WTC11 (cell line): ENCODE data around the gene IL1RAPL2. TPM values are rescaled to one million over a fixed set of nuclear protein-coding genes. Genes with fewer than 3 reads are reported as not detected.

Experiments used
- ATAC-seq: fragments of 200-7000 bp; cut with Tn5 transposase; 2 replicates; pipeline ENCODE4 v1.10.0; 2021; ENCODE audit warnings: mild to moderate bottlenecking, moderate library complexity
- CTCF ChIA-PET: fragments of 300-600 bp; sonication (Branson Sonifier 250); formaldehyde crosslinking; loops from one replicate; lab custom pipeline; 2021; ENCODE audit warnings: antibody characterized with exemption; lab: Charles Lee
- POLR2A ChIA-PET: fragments of 350-600 bp; sonication (Branson Sonifier 250); formaldehyde crosslinking; loops from one replicate; lab custom pipeline; 2021; ENCODE audit warnings: antibody characterized with exemption; lab: Charles Lee
- DNase-seq: peaks from one replicate; pipeline ENCODE4 v3.0.0; 2021; ENCODE audit warnings: low spot score
- H3K27ac Mint-ChIP-seq: 2 replicates; pipeline ENCODE4 v1.8.0; 2021; ENCODE audit warnings: mixed read lengths
- H3K27me3 Mint-ChIP-seq: 2 replicates; pipeline ENCODE4 v1.8.0; 2021; ENCODE audit warnings: low read depth, mild to moderate bottlenecking, moderate library complexity, mixed read lengths
- H3K36me3 Mint-ChIP-seq: 2 replicates; pipeline ENCODE4 v1.8.0; 2021; ENCODE audit warnings: mixed read lengths
- H3K4me1 Mint-ChIP-seq: 2 replicates; pipeline ENCODE4 v1.8.0; 2022; ENCODE audit warnings: mixed read lengths
- H3K4me3 Mint-ChIP-seq: 2 replicates; pipeline ENCODE4 v1.8.0; 2021; ENCODE audit warnings: mild to moderate bottlenecking, moderate library complexity, mixed read lengths
- H3K9me3 Mint-ChIP-seq: 2 replicates; pipeline ENCODE4 v1.8.0; 2021; ENCODE audit warnings: mixed read lengths
- ELF4 ChIP-seq: sonication (generic); formaldehyde crosslinking; IDR thresholded peaks from 2 replicates; pipeline ENCODE4 v1.8.1; 2022; ENCODE audit warnings: low read depth, mild to moderate bottlenecking, moderate library complexity, missing genetic modification reagents
- FOXK1 ChIP-seq: sonication (generic); formaldehyde crosslinking; IDR thresholded peaks from 2 replicates; pipeline ENCODE4 v1.8.0; 2022; ENCODE audit warnings: mild to moderate bottlenecking, moderate library complexity, missing genetic modification reagents
- KAT7 ChIP-seq: sonication (generic); formaldehyde crosslinking; IDR thresholded peaks from 2 replicates; pipeline ENCODE4 v1.8.1; 2023; ENCODE audit warnings: missing genetic modification reagents, mild to moderate bottlenecking, borderline replicate concordance
- MYBL2 ChIP-seq: sonication (generic); formaldehyde crosslinking; IDR thresholded peaks from 2 replicates; pipeline ENCODE4 v1.8.1; 2023; ENCODE audit warnings: mild to moderate bottlenecking, moderate library complexity, missing genetic modification reagents
- NFYB ChIP-seq: sonication (generic); formaldehyde crosslinking; conservative IDR thresholded peaks from 2 replicates; pipeline ENCODE4 v1.8.0; 2022; ENCODE audit warnings: low read depth, missing genetic modification reagents
- PRRX2 ChIP-seq: fragments of 250-450 bp; sonication (Bioruptor Pico); IDR thresholded peaks from 2 replicates; pipeline ENCODE4 v1.8.0; 2021; ENCODE audit warnings: mild to moderate bottlenecking
- RELA ChIP-seq: sonication (generic); formaldehyde crosslinking; IDR thresholded peaks from 2 replicates; pipeline ENCODE4 v1.8.1; 2022; ENCODE audit warnings: missing genetic modification reagents, mild to moderate bottlenecking, borderline replicate concordance
- RORB ChIP-seq: fragments of 250-450 bp; sonication (Bioruptor Pico); IDR thresholded peaks from 2 replicates; pipeline ENCODE4 v1.9.0; 2021; ENCODE audit warnings: mild to moderate bottlenecking
- SOX15 ChIP-seq: fragments of 250-450 bp; sonication (Bioruptor Pico); IDR thresholded peaks from 2 replicates; pipeline ENCODE4 v1.9.0; 2021; ENCODE audit warnings: mild to moderate bottlenecking
- ZNF219 ChIP-seq: sonication (generic); formaldehyde crosslinking; IDR thresholded peaks from 2 replicates; pipeline ENCODE4 v1.8.0; 2023; ENCODE audit warnings: missing genetic modification reagents, mild to moderate bottlenecking, borderline replicate concordance
- ZNF671 ChIP-seq: fragments of 250-450 bp; sonication (Bioruptor Pico); IDR thresholded peaks from 2 replicates; pipeline ENCODE4 v1.8.0; 2021; ENCODE audit warnings: mild to moderate bottlenecking
- total RNA-seq: library from RNA; stranded (reverse); gene quantifications from 3 replicates; pipeline ENCODE4 v1.2.3, GENCODE V29; 2021
- TF ChIP-seq, protein P1 (sequence below): fragments of 250-450 bp; sonication (Bioruptor Pico); IDR thresholded peaks from 2 replicates; pipeline ENCODE4 v1.9.0; 2021; ENCODE audit warnings: mild to moderate bottlenecking, borderline replicate concordance
- TF ChIP-seq, protein P2 (sequence below): sonication (generic); formaldehyde crosslinking; IDR thresholded peaks from 2 replicates; pipeline ENCODE4 v1.8.0; 2022; ENCODE audit warnings: mild to moderate bottlenecking, missing genetic modification reagents
- TF ChIP-seq, protein P3 (sequence below): fragments of 250-450 bp; sonication (Bioruptor Pico); IDR thresholded peaks from 2 replicates; pipeline ENCODE4 v1.9.0; 2021; ENCODE audit warnings: mild to moderate bottlenecking
- TF ChIP-seq, protein P4 (sequence below): fragments of 250-450 bp; sonication (Bioruptor Pico); IDR thresholded peaks from 2 replicates; pipeline ENCODE4 v1.9.0; 2021; ENCODE audit warnings: mild to moderate bottlenecking
- TF ChIP-seq, protein P5 (sequence below): sonication (generic); formaldehyde crosslinking; IDR thresholded peaks from 2 replicates; pipeline ENCODE4 v1.8.0; 2023; ENCODE audit warnings: mild to moderate bottlenecking, missing genetic modification reagents
- TF ChIP-seq, protein P6 (sequence below): fragments of 250-450 bp; sonication (Bioruptor Pico); IDR thresholded peaks from 2 replicates; pipeline ENCODE4 v2.1.2; 2022; ENCODE audit warnings: mild to moderate bottlenecking, moderate library complexity
- TF ChIP-seq, protein P7 (sequence below): sonication (generic); formaldehyde crosslinking; IDR thresholded peaks from 2 replicates; pipeline ENCODE4 v1.8.1; 2023; ENCODE audit warnings: mild to moderate bottlenecking, missing genetic modification reagents

IL1RAPL2 gene
- total RNA-seq, 1 experiment from 2014 or later, result 0.09 TPM

DNA sequence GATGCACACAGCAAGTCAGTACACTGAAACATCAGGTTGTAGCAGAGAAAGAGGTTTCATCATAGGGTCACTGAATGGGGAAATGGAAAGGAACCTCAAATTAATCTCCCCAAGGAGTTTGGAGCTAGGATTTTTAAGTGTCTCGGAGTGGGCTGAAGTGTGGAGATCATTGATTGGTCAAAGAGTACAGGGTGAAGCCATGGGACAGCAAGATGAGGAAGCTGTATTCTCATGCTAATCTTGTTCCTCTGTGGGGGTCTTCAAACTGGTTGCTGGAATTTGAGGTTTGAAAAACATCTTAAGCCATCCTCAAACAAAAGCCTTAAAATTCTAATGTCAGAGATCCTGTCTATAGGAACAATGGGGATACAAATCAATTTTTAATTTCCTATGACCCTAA is 733.3 kb downstream of the IL1RAPL2 start (continued):
- TF ChIP-seq, protein P1, sequence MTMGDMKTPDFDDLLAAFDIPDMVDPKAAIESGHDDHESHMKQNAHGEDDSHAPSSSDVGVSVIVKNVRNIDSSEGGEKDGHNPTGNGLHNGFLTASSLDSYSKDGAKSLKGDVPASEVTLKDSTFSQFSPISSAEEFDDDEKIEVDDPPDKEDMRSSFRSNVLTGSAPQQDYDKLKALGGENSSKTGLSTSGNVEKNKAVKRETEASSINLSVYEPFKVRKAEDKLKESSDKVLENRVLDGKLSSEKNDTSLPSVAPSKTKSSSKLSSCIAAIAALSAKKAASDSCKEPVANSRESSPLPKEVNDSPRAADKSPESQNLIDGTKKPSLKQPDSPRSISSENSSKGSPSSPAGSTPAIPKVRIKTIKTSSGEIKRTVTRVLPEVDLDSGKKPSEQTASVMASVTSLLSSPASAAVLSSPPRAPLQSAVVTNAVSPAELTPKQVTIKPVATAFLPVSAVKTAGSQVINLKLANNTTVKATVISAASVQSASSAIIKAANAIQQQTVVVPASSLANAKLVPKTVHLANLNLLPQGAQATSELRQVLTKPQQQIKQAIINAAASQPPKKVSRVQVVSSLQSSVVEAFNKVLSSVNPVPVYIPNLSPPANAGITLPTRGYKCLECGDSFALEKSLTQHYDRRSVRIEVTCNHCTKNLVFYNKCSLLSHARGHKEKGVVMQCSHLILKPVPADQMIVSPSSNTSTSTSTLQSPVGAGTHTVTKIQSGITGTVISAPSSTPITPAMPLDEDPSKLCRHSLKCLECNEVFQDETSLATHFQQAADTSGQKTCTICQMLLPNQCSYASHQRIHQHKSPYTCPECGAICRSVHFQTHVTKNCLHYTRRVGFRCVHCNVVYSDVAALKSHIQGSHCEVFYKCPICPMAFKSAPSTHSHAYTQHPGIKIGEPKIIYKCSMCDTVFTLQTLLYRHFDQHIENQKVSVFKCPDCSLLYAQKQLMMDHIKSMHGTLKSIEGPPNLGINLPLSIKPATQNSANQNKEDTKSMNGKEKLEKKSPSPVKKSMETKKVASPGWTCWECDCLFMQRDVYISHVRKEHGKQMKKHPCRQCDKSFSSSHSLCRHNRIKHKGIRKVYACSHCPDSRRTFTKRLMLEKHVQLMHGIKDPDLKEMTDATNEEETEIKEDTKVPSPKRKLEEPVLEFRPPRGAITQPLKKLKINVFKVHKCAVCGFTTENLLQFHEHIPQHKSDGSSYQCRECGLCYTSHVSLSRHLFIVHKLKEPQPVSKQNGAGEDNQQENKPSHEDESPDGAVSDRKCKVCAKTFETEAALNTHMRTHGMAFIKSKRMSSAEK (CRISPR knock-in tag), result no peak
- TF ChIP-seq NFYB, result no peak
- TF ChIP-seq, protein P2, sequence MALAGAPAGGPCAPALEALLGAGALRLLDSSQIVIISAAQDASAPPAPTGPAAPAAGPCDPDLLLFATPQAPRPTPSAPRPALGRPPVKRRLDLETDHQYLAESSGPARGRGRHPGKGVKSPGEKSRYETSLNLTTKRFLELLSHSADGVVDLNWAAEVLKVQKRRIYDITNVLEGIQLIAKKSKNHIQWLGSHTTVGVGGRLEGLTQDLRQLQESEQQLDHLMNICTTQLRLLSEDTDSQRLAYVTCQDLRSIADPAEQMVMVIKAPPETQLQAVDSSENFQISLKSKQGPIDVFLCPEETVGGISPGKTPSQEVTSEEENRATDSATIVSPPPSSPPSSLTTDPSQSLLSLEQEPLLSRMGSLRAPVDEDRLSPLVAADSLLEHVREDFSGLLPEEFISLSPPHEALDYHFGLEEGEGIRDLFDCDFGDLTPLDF, result no peak
- TF ChIP-seq, protein P3, sequence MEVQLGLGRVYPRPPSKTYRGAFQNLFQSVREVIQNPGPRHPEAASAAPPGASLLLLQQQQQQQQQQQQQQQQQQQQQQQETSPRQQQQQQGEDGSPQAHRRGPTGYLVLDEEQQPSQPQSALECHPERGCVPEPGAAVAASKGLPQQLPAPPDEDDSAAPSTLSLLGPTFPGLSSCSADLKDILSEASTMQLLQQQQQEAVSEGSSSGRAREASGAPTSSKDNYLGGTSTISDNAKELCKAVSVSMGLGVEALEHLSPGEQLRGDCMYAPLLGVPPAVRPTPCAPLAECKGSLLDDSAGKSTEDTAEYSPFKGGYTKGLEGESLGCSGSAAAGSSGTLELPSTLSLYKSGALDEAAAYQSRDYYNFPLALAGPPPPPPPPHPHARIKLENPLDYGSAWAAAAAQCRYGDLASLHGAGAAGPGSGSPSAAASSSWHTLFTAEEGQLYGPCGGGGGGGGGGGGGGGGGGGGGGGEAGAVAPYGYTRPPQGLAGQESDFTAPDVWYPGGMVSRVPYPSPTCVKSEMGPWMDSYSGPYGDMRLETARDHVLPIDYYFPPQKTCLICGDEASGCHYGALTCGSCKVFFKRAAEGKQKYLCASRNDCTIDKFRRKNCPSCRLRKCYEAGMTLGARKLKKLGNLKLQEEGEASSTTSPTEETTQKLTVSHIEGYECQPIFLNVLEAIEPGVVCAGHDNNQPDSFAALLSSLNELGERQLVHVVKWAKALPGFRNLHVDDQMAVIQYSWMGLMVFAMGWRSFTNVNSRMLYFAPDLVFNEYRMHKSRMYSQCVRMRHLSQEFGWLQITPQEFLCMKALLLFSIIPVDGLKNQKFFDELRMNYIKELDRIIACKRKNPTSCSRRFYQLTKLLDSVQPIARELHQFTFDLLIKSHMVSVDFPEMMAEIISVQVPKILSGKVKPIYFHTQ (CRISPR knock-in tag), result no peak
- TF ChIP-seq, protein P4, sequence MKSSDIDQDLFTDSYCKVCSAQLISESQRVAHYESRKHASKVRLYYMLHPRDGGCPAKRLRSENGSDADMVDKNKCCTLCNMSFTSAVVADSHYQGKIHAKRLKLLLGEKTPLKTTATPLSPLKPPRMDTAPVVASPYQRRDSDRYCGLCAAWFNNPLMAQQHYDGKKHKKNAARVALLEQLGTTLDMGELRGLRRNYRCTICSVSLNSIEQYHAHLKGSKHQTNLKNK (CRISPR knock-in tag), result no peak
- TF ChIP-seq, protein P5, sequence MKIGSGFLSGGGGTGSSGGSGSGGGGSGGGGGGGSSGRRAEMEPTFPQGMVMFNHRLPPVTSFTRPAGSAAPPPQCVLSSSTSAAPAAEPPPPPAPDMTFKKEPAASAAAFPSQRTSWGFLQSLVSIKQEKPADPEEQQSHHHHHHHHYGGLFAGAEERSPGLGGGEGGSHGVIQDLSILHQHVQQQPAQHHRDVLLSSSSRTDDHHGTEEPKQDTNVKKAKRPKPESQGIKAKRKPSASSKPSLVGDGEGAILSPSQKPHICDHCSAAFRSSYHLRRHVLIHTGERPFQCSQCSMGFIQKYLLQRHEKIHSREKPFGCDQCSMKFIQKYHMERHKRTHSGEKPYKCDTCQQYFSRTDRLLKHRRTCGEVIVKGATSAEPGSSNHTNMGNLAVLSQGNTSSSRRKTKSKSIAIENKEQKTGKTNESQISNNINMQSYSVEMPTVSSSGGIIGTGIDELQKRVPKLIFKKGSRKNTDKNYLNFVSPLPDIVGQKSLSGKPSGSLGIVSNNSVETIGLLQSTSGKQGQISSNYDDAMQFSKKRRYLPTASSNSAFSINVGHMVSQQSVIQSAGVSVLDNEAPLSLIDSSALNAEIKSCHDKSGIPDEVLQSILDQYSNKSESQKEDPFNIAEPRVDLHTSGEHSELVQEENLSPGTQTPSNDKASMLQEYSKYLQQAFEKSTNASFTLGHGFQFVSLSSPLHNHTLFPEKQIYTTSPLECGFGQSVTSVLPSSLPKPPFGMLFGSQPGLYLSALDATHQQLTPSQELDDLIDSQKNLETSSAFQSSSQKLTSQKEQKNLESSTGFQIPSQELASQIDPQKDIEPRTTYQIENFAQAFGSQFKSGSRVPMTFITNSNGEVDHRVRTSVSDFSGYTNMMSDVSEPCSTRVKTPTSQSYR (CRISPR knock-in tag), result no peak

DNA sequence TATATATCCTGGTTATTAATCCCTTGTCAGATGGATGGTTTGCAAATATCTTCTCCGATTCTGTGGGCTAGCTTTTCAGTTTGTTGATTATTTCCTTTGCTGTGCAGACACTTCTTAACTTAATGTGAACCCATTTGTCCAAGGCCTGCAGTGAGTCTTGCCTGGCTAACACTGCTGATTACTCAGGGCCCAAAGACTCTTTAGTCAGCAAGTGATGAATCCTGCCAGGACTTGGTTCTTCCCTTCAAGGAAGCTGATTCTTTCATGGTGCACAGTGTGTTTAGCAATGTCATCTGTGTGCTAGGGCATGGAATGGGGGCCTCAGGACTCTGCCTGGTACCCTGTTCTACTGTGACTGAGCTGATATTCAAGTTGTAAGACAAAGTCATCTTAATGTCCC is 736.2 kb downstream of the IL1RAPL2 start:
- Mint-ChIP-seq H3K4me1 (peaks cover 27% of the 10 kb centered on the region), H3K27ac (no peak overlapping the region), H3K27me3 (no peaks in the 10 kb centered on the region)

More for the DNA sequence above, 736.2 kb downstream of the IL1RAPL2 start:
- ATAC-seq (no peak), DNase-seq (no peak)
- ChIA-PET CTCF (no interaction called here), POLR2A (no interaction called here)
- no peak overlapping the region for H3K4me3 Mint-ChIP-seq
- H3K9me3 Mint-ChIP-seq, result peaks cover 15% of the 10 kb centered on the region
- peaks cover 14% of the 10 kb centered on the region for H3K36me3 Mint-ChIP-seq
- TF ChIP-seq RORB (CRISPR knock-in tag) (no peak), ELF4 (no peak), MYBL2 (CRISPR knock-in tag) (no peak), ZNF219 (no peak), KAT7 (CRISPR knock-in tag) (no peak), SOX15 (CRISPR knock-in tag) (no peak), ZNF671 (CRISPR knock-in tag) (no peak), FOXK1 (CRISPR knock-in tag) (no peak), PRRX2 (no peak), NFYB (no peak), RELA (CRISPR knock-in tag) (no peak)
- TF ChIP-seq, protein P6, sequence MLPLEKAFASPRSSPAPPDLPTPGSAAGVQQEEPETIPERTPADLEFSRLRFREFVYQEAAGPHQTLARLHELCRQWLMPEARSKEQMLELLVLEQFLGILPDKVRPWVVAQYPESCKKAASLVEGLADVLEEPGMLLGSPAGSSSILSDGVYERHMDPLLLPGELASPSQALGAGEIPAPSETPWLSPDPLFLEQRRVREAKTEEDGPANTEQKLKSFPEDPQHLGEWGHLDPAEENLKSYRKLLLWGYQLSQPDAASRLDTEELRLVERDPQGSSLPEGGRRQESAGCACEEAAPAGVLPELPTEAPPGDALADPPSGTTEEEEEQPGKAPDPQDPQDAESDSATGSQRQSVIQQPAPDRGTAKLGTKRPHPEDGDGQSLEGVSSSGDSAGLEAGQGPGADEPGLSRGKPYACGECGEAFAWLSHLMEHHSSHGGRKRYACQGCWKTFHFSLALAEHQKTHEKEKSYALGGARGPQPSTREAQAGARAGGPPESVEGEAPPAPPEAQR (CRISPR knock-in tag), result no peak
- TF ChIP-seq, protein P7, sequence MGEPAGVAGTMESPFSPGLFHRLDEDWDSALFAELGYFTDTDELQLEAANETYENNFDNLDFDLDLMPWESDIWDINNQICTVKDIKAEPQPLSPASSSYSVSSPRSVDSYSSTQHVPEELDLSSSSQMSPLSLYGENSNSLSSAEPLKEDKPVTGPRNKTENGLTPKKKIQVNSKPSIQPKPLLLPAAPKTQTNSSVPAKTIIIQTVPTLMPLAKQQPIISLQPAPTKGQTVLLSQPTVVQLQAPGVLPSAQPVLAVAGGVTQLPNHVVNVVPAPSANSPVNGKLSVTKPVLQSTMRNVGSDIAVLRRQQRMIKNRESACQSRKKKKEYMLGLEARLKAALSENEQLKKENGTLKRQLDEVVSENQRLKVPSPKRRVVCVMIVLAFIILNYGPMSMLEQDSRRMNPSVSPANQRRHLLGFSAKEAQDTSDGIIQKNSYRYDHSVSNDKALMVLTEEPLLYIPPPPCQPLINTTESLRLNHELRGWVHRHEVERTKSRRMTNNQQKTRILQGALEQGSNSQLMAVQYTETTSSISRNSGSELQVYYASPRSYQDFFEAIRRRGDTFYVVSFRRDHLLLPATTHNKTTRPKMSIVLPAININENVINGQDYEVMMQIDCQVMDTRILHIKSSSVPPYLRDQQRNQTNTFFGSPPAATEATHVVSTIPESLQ (CRISPR knock-in tag), result no peak
